PC-3 (cell line): ENCODE results near the gene DCAF8.

Source experiments
- CTCF ChIP-seq: fragments of 300-600 bp; sonication (generic); conservative IDR thresholded peaks from 2 replicates; pipeline ENCODE4 v1.5.1; 2017; ENCODE audit warnings: antibody characterized with exemption, low read depth, mild to moderate bottlenecking, low read length
- EZH2 ChIP-seq: fragments of 300-600 bp; sonication (generic); IDR thresholded peaks from one replicate; pipeline ENCODE4 v1.6.1; 2017; ENCODE audit warnings: antibody characterized with exemption, mild to moderate bottlenecking, low read length; ENCODE audit not compliant: unreplicated experiment
- EZH2phosphoT487 ChIP-seq: fragments of 300-600 bp; sonication (generic); IDR thresholded peaks from 2 replicates; pipeline ENCODE4 v1.6.1; 2018; ENCODE audit warnings: mild to moderate bottlenecking, antibody characterized with exemption, low read length, borderline replicate concordance

- TF ChIP-seq CTCF: no peak
- TF ChIP-seq EZH2: no peak
- TF ChIP-seq EZH2phosphoT487: no peak
Measured at GRCh38 chr1:160214481-160215140, 47.7 kb downstream of the DCAF8 start.
